WTC11 (cell line): ENCODE results near the gene PDCD6IP. TPM values are rescaled to one million over a fixed set of nuclear protein-coding genes. Genes with fewer than 3 reads are reported as not detected.

Experiments
- ATAC-seq: fragments of 200-7000 bp; cut with Tn5 transposase; 2 replicates; pipeline ENCODE4 v1.10.0; 2021; ENCODE audit warnings: mild to moderate bottlenecking, moderate library complexity
- CTCF ChIA-PET: fragments of 300-600 bp; sonication (Branson Sonifier 250); formaldehyde crosslinking; loops from one replicate; lab custom pipeline; 2021; ENCODE audit warnings: antibody characterized with exemption; lab: Charles Lee
- POLR2A ChIA-PET: fragments of 350-600 bp; sonication (Branson Sonifier 250); formaldehyde crosslinking; loops from one replicate; lab custom pipeline; 2021; ENCODE audit warnings: antibody characterized with exemption; lab: Charles Lee
- DNase-seq: peaks from one replicate; pipeline ENCODE4 v3.0.0; 2021; ENCODE audit warnings: low spot score
- H3K27ac Mint-ChIP-seq: 2 replicates; pipeline ENCODE4 v1.8.0; 2021; ENCODE audit warnings: mixed read lengths
- H3K27me3 Mint-ChIP-seq: 2 replicates; pipeline ENCODE4 v1.8.0; 2021; ENCODE audit warnings: low read depth, mild to moderate bottlenecking, moderate library complexity, mixed read lengths
- H3K36me3 Mint-ChIP-seq: 2 replicates; pipeline ENCODE4 v1.8.0; 2021; ENCODE audit warnings: mixed read lengths
- H3K4me1 Mint-ChIP-seq: 2 replicates; pipeline ENCODE4 v1.8.0; 2022; ENCODE audit warnings: mixed read lengths
- H3K4me3 Mint-ChIP-seq: 2 replicates; pipeline ENCODE4 v1.8.0; 2021; ENCODE audit warnings: mild to moderate bottlenecking, moderate library complexity, mixed read lengths
- H3K9me3 Mint-ChIP-seq: 2 replicates; pipeline ENCODE4 v1.8.0; 2021; ENCODE audit warnings: mixed read lengths
- ATF1 ChIP-seq: sonication (generic); formaldehyde crosslinking; IDR thresholded peaks from 2 replicates; pipeline ENCODE4 v1.8.1; 2023; ENCODE audit warnings: mild to moderate bottlenecking, moderate library complexity, missing genetic modification reagents
- ELF4 ChIP-seq: sonication (generic); formaldehyde crosslinking; IDR thresholded peaks from 2 replicates; pipeline ENCODE4 v1.8.1; 2022; ENCODE audit warnings: low read depth, mild to moderate bottlenecking, moderate library complexity, missing genetic modification reagents
- HMGXB4 ChIP-seq: sonication (generic); formaldehyde crosslinking; IDR thresholded peaks from 2 replicates; pipeline ENCODE4 v1.8.1; 2023; ENCODE audit warnings: mild to moderate bottlenecking, moderate library complexity, missing genetic modification reagents
- IRF2 ChIP-seq: sonication (generic); formaldehyde crosslinking; IDR thresholded peaks from 2 replicates; pipeline ENCODE4 v1.8.0; 2022; ENCODE audit warnings: low read depth, missing genetic modification reagents, borderline replicate concordance
- PRRX2 ChIP-seq: fragments of 250-450 bp; sonication (Bioruptor Pico); IDR thresholded peaks from 2 replicates; pipeline ENCODE4 v1.8.0; 2021; ENCODE audit warnings: mild to moderate bottlenecking
- ZBTB43 ChIP-seq: sonication (generic); formaldehyde crosslinking; IDR thresholded peaks from 2 replicates; pipeline ENCODE4 v1.8.1; 2023; ENCODE audit warnings: mild to moderate bottlenecking, missing genetic modification reagents
- ZNF281 ChIP-seq: sonication (generic); formaldehyde crosslinking; IDR thresholded peaks from 2 replicates; pipeline ENCODE4 v1.8.0; 2023; ENCODE audit warnings: mild to moderate bottlenecking, missing genetic modification reagents
- ZNF317 ChIP-seq: sonication (generic); formaldehyde crosslinking; IDR thresholded peaks from 2 replicates; pipeline ENCODE4 v1.8.1; 2023; ENCODE audit warnings: low read depth, mild to moderate bottlenecking, moderate library complexity, missing genetic modification reagents, borderline replicate concordance
- ZNF512 ChIP-seq: sonication (generic); formaldehyde crosslinking; IDR thresholded peaks from 2 replicates; pipeline ENCODE4 v1.8.1; 2022; ENCODE audit warnings: missing genetic modification reagents, borderline replicate concordance
- total RNA-seq: library from RNA; stranded (reverse); gene quantifications from 3 replicates; pipeline ENCODE4 v1.2.3, GENCODE V29; 2021
- TF ChIP-seq, protein P1 (sequence below): sonication (generic); formaldehyde crosslinking; IDR thresholded peaks from 2 replicates; pipeline ENCODE4 v1.8.0; 2023; ENCODE audit warnings: missing genetic modification reagents, mild to moderate bottlenecking, borderline replicate concordance
- TF ChIP-seq, protein P2 (sequence below): fragments of 250-450 bp; sonication (Bioruptor Pico); IDR thresholded peaks from 2 replicates; pipeline ENCODE4 v1.9.0; 2021; ENCODE audit warnings: mild to moderate bottlenecking
- TF ChIP-seq, protein P3 (sequence below): sonication (generic); formaldehyde crosslinking; IDR thresholded peaks from 2 replicates; pipeline ENCODE4 v1.8.1; 2022; ENCODE audit warnings: mild to moderate bottlenecking, missing genetic modification reagents, moderate library complexity, borderline replicate concordance
- TF ChIP-seq, protein P4 (sequence below): sonication (generic); formaldehyde crosslinking; IDR thresholded peaks from 2 replicates; pipeline ENCODE4 v1.8.1; 2022; ENCODE audit warnings: low read depth, missing genetic modification reagents, borderline replicate concordance

The PDCD6IP gene
- total RNA-seq, 1 experiment from 2014 or later = 173 TPM

DNA sequence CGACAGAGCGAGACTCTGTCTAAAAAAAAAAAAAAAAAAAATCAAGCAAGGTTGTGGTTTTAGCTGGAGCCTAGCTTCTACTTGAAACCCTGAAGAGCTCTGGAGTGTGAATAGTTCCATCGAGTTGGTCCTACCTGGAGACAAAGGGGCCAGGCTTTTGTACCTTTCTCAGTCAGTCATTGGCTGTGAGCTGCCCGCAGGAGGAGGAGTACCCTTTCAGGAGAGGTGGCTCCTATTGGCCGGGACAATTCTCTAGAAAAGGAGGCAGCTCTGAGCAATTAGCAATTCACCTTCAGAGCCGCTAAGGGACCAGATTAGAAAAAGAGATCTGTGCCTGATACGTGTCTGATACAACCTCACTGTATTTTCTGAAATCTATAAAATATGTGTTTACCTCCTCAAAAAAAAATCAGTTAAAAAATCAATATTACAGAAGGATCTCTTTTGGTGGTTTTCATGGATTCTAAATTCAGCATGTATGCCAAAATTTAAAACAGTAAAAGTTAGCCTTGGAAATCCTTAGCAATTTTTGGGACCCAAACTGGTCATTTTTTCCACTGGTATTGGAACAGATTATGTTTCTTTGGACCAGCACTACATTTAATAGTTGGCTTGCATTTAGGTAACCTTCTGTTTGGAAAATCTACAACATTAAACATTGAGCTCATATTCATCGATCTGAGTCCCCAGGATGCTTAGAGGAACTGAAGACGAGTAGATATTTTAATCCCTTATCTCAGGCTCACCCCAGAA, 29.7 kb upstream of the PDCD6IP start:
- Mint-ChIP-seq H3K27ac (no peak overlapping the region), H3K4me3 (no peak overlapping the region), H3K9me3 (0 out of 2 replicates have a peak, but pooled peaks cover 4% of the 10 kb centered on the region), H3K36me3 (no peaks in the 10 kb centered on the region), H3K27me3 (no peaks in the 10 kb centered on the region), H3K4me1 (no peaks in the 10 kb centered on the region)
- ChIA-PET CTCF (no interaction called here), POLR2A (interaction anchor here (0.7 kb wide), 1 partner anchor 117 kb away, joined by 4 read pairs; no protein-coding TSS in a partner anchor)
- DNase-seq (no peak), ATAC-seq (peak; percentile 86)
- TF ChIP-seq, protein P1, sequence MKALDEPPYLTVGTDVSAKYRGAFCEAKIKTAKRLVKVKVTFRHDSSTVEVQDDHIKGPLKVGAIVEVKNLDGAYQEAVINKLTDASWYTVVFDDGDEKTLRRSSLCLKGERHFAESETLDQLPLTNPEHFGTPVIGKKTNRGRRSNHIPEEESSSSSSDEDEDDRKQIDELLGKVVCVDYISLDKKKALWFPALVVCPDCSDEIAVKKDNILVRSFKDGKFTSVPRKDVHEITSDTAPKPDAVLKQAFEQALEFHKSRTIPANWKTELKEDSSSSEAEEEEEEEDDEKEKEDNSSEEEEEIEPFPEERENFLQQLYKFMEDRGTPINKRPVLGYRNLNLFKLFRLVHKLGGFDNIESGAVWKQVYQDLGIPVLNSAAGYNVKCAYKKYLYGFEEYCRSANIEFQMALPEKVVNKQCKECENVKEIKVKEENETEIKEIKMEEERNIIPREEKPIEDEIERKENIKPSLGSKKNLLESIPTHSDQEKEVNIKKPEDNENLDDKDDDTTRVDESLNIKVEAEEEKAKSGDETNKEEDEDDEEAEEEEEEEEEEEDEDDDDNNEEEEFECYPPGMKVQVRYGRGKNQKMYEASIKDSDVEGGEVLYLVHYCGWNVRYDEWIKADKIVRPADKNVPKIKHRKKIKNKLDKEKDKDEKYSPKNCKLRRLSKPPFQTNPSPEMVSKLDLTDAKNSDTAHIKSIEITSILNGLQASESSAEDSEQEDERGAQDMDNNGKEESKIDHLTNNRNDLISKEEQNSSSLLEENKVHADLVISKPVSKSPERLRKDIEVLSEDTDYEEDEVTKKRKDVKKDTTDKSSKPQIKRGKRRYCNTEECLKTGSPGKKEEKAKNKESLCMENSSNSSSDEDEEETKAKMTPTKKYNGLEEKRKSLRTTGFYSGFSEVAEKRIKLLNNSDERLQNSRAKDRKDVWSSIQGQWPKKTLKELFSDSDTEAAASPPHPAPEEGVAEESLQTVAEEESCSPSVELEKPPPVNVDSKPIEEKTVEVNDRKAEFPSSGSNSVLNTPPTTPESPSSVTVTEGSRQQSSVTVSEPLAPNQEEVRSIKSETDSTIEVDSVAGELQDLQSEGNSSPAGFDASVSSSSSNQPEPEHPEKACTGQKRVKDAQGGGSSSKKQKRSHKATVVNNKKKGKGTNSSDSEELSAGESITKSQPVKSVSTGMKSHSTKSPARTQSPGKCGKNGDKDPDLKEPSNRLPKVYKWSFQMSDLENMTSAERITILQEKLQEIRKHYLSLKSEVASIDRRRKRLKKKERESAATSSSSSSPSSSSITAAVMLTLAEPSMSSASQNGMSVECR (CRISPR knock-in tag) = no peak
- no peak for TF ChIP-seq IRF2
- no peak for TF ChIP-seq PRRX2
- TF ChIP-seq, protein P2, sequence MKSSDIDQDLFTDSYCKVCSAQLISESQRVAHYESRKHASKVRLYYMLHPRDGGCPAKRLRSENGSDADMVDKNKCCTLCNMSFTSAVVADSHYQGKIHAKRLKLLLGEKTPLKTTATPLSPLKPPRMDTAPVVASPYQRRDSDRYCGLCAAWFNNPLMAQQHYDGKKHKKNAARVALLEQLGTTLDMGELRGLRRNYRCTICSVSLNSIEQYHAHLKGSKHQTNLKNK (CRISPR knock-in tag) = no peak
- TF ChIP-seq HMGXB4 (CRISPR knock-in tag) = no peak
- TF ChIP-seq ATF1 (CRISPR knock-in tag) = no peak
- TF ChIP-seq, protein P3, sequence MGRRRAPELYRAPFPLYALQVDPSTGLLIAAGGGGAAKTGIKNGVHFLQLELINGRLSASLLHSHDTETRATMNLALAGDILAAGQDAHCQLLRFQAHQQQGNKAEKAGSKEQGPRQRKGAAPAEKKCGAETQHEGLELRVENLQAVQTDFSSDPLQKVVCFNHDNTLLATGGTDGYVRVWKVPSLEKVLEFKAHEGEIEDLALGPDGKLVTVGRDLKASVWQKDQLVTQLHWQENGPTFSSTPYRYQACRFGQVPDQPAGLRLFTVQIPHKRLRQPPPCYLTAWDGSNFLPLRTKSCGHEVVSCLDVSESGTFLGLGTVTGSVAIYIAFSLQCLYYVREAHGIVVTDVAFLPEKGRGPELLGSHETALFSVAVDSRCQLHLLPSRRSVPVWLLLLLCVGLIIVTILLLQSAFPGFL (CRISPR knock-in tag) = no peak
- no peak for TF ChIP-seq ZNF281 (CRISPR knock-in tag)
- TF ChIP-seq ZBTB43 (CRISPR knock-in tag) = no peak
- no peak for TF ChIP-seq ELF4 (CRISPR knock-in tag)
- TF ChIP-seq ZNF512 = no peak
- TF ChIP-seq ZNF317 = no peak
- TF ChIP-seq, protein P4, sequence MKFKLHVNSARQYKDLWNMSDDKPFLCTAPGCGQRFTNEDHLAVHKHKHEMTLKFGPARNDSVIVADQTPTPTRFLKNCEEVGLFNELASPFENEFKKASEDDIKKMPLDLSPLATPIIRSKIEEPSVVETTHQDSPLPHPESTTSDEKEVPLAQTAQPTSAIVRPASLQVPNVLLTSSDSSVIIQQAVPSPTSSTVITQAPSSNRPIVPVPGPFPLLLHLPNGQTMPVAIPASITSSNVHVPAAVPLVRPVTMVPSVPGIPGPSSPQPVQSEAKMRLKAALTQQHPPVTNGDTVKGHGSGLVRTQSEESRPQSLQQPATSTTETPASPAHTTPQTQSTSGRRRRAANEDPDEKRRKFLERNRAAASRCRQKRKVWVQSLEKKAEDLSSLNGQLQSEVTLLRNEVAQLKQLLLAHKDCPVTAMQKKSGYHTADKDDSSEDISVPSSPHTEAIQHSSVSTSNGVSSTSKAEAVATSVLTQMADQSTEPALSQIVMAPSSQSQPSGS (CRISPR knock-in tag) = no peak
